DOHH2 (cell line): ENCODE results near the gene MKRN2.

Experiments used
- CTCF ChIP-seq: fragments of 200-600 bp; sonication (generic); IDR thresholded peaks from one replicate; pipeline ENCODE4 v1.5.1; 2014; ENCODE audit warnings: antibody characterized with exemption, mild to moderate bottlenecking, low read depth, low read length; ENCODE audit not compliant: poor library complexity, severe bottlenecking
- EZH2phosphoT487 ChIP-seq: fragments of 200-600 bp; sonication (generic); IDR thresholded peaks from 2 replicates; pipeline ENCODE4 v1.6.1; 2017; ENCODE audit warnings: borderline replicate concordance, mild to moderate bottlenecking, antibody characterized with exemption, low read length, moderate library complexity, mixed read lengths

- peak; percentile 46 for TF ChIP-seq CTCF
- no peak for TF ChIP-seq EZH2phosphoT487
Measured at GRCh38 chr3:12541625-12542024, 15.3 kb upstream of the MKRN2 start.
